ENCODE results near the gene RIBC2.
A peak's percentile ranks its signal among the peaks of the same experiment; 100 is the strongest.

RIBC2 gene

DNA sequence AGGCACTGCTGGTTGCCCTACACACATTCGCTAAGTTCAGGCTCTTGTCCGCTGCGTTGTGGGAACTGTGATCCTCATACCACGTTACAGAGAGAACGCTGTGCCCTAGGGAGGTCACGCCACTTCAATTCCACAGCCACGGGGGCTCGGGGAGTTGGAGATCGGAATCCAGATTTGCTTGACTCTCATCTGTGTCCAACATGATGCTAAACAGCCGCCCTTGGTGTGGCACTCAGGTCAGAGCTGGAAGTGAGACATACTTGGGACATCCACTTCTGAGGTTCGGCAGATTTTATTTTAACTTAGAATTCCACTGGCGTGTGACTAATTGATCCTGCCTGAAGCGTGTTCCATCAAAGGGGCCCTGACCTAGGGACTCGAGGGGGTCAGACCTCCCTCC, 41.7 kb downstream of the RIBC2 start:
- Histone ChIP-seq H3K9ac (ENCODE audit: low read length) (no peak overlapping the region), H3K4me3 (ENCODE audit: insufficient read depth in 1 of 2, low read depth in 1 of 2, low read length in 2 of 2) (no peak overlapping the region), H2BK15ac (ENCODE audit: low read depth, poor library complexity, severe bottlenecking) (no peak overlapping the region)

DNA sequence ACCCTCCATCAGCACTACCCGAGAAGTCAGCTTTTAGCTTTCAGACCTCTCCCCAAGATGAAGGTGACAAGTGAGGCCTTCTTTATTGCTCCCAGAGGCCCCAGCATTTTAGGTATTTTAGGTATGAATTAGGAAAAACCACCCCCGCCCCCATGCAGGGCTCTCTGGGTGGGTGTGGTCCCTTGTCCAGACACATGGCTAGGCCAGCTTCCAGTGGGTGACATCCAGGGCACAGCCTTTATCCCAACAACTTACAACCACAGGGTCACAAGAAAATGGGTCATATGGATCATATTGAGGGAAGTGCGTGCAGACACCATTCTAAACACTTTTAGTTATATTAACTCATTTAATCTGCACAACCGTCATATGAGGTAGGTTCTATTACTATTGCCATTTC, 42.1 kb downstream of the RIBC2 start:
- Histone ChIP-seq H2AFZ (ENCODE audit: low read depth, low read length) (no peak overlapping the region), H3K79me1 (replicated peaks; ENCODE audit: low read length, poor library complexity, severe bottlenecking) (no peaks in the 10 kb centered on the region), H3K18ac (ENCODE audit: low read depth in 1 of 2, low read length in 2 of 2) (no peak overlapping the region), H2BK12ac (ENCODE audit: low read length in 2 of 2) (no peak overlapping the region), H2AK5ac (ENCODE audit: low read length, severe bottlenecking) (no peak overlapping the region), H3K4me1 (ENCODE audit: control insufficient read depth, insufficient read depth, low read depth, low read length) (peaks cover 11% of the 10 kb centered on the region), H3K4me2 (ENCODE audit: low read length, poor library complexity, severe bottlenecking) (no peak overlapping the region), H3K4ac (ENCODE audit: low read depth in 1 of 2, low read length in 2 of 2) (no peak overlapping the region), H3K14ac (ENCODE audit: low read length in 2 of 2) (no peak overlapping the region), H2BK15ac (ENCODE audit: low read depth, poor library complexity, severe bottlenecking) (no peak overlapping the region), H2BK5ac (ENCODE audit: low read depth, low read length, poor library complexity, severe bottlenecking) (no peak overlapping the region), H3K27ac (ENCODE audit: low read length, poor library complexity, severe bottlenecking) (no peak overlapping the region), H3K9me3 (ENCODE audit: control insufficient read depth, low read length) (no peaks in the 10 kb centered on the region), H3K23ac (ENCODE audit: low read length in 2 of 2) (no peak overlapping the region), H4K8ac (ENCODE audit: low read length) (no peak overlapping the region), H4K91ac (ENCODE audit: low read length) (no peak overlapping the region), H3K4me3 (ENCODE audit: insufficient read depth in 1 of 2, low read depth in 1 of 2, low read length in 2 of 2) (no peak overlapping the region), H3K36me3 (ENCODE audit: control insufficient read depth in 1 of 2, insufficient read depth in 2 of 2, low read depth in 1 of 2, low read length in 2 of 2) (no peaks in the 10 kb centered on the region), H3K9ac (ENCODE audit: low read length) (no peak overlapping the region), H3K27me3 (ENCODE audit: control insufficient read depth in 1 of 2, insufficient read depth in 1 of 2, low read length in 2 of 2) (no peaks in the 10 kb centered on the region), H2BK120ac (ENCODE audit: low read depth, low read length) (no peak overlapping the region)
- no peak for DNase-seq
- WGBS, result 83% methylated on average over 2 of the region's 4 CpGs

More for the DNA sequence above, 41.7 kb downstream of the RIBC2 start:
- Histone ChIP-seq H3K36me3 (ENCODE audit: control insufficient read depth in 1 of 2, insufficient read depth in 2 of 2, low read depth in 1 of 2, low read length in 2 of 2) (no peaks in the 10 kb centered on the region), H3K4ac (ENCODE audit: low read depth in 1 of 2, low read length in 2 of 2) (no peak overlapping the region), H3K79me1 (replicated peaks; ENCODE audit: low read length, poor library complexity, severe bottlenecking) (no peaks in the 10 kb centered on the region), H4K91ac (ENCODE audit: low read length) (no peak overlapping the region), H2BK5ac (ENCODE audit: low read depth, low read length, poor library complexity, severe bottlenecking) (no peak overlapping the region), H3K4me1 (ENCODE audit: control insufficient read depth, insufficient read depth, low read depth, low read length) (peaks cover 10% of the 10 kb centered on the region), H3K4me2 (ENCODE audit: low read length, poor library complexity, severe bottlenecking) (no peak overlapping the region), H3K27me3 (ENCODE audit: control insufficient read depth in 1 of 2, insufficient read depth in 1 of 2, low read length in 2 of 2) (no peaks in the 10 kb centered on the region), H3K14ac (ENCODE audit: low read length in 2 of 2) (no peak overlapping the region), H2BK120ac (ENCODE audit: low read depth, low read length) (no peak overlapping the region), H3K18ac (ENCODE audit: low read depth in 1 of 2, low read length in 2 of 2) (no peak overlapping the region), H2BK12ac (ENCODE audit: low read length in 2 of 2) (no peak overlapping the region), H2AK5ac (ENCODE audit: low read length, severe bottlenecking) (no peak overlapping the region), H4K8ac (ENCODE audit: low read length) (peak overlapping the region; percentile 7), H3K27ac (ENCODE audit: low read length, poor library complexity, severe bottlenecking) (no peak overlapping the region), H3K23ac (ENCODE audit: low read length in 2 of 2) (no peak overlapping the region), H2AFZ (ENCODE audit: low read depth, low read length) (no peak overlapping the region), H3K9me3 (ENCODE audit: control insufficient read depth, low read length) (no peaks in the 10 kb centered on the region)
- DNase-seq, result no peak
- 48% methylated on average over 14 of the region's 14 CpGs for WGBS

DNA sequence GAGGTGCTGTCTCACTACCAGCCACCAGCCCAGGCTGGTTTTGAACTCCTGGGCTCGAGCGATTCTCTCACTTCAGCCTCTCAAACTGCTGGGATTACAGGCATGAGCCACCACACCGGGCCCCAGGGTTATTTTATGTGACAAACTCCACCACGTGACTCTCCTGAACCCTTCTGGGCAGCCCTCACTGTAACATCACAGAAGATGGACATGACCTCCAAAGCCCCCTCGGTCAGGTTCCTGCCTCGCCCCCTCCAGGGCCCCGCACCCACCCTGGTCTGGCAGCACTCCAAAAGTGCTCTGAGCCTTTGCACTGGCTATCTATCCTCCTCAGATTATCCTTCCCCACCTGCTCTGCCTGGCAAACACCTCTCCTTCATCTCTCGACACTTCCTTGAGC, 43.3 kb downstream of the RIBC2 start:
- Histone ChIP-seq H3K4me2 (ENCODE audit: low read length, poor library complexity, severe bottlenecking) (no peak overlapping the region), H2AK5ac (ENCODE audit: low read length, severe bottlenecking) (no peak overlapping the region), H3K18ac (ENCODE audit: low read depth in 1 of 2, low read length in 2 of 2) (no peak overlapping the region), H4K91ac (ENCODE audit: low read length) (no peak overlapping the region), H3K27ac (ENCODE audit: low read length, poor library complexity, severe bottlenecking) (no peak overlapping the region), H4K8ac (ENCODE audit: low read length) (no peak overlapping the region), H3K4me3 (ENCODE audit: insufficient read depth in 1 of 2, low read depth in 1 of 2, low read length in 2 of 2) (no peak overlapping the region), H2BK5ac (ENCODE audit: low read depth, low read length, poor library complexity, severe bottlenecking) (no peak overlapping the region), H2BK12ac (ENCODE audit: low read length in 2 of 2) (no peak overlapping the region), H3K36me3 (ENCODE audit: control insufficient read depth in 1 of 2, insufficient read depth in 2 of 2, low read depth in 1 of 2, low read length in 2 of 2) (no peaks in the 10 kb centered on the region), H3K4me1 (ENCODE audit: control insufficient read depth, insufficient read depth, low read depth, low read length) (peaks cover 10% of the 10 kb centered on the region), H3K14ac (ENCODE audit: low read length in 2 of 2) (no peak overlapping the region), H3K79me1 (replicated peaks; ENCODE audit: low read length, poor library complexity, severe bottlenecking) (no peaks in the 10 kb centered on the region), H3K9ac (ENCODE audit: low read length) (no peak overlapping the region), H3K4ac (ENCODE audit: low read depth in 1 of 2, low read length in 2 of 2) (no peak overlapping the region), H3K27me3 (ENCODE audit: control insufficient read depth in 1 of 2, insufficient read depth in 1 of 2, low read length in 2 of 2) (no peaks in the 10 kb centered on the region), H2AFZ (ENCODE audit: low read depth, low read length) (no peak overlapping the region), H2BK15ac (ENCODE audit: low read depth, poor library complexity, severe bottlenecking) (no peak overlapping the region), H3K23ac (ENCODE audit: low read length in 2 of 2) (no peak overlapping the region), H2BK120ac (ENCODE audit: low read depth, low read length) (no peak overlapping the region), H3K9me3 (ENCODE audit: control insufficient read depth, low read length) (no peaks in the 10 kb centered on the region)
- DNase-seq, result no peak
- WGBS, result 91% methylated on average over 8 of the region's 8 CpGs

DNA sequence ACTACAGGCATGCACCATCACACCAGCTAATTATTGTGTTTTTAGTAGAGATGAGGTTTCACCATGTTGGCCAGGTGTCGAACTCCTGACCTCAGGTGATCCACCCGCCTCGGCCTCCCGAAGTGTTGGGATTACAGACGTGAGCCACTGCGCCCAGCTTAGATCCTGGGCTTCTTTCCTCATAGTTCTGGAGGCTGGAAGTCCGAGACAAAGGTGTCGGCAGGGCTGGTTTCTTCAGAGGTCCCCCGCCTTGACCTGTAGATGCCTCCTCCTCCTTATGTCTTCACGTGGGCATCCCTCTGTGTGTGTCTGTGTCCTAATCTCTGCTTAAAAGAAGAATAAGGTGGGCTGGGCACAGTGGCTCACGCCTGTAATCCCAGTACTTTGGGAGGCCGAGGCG, 45.0 kb downstream of the RIBC2 start:
- WGBS, result 97% methylated on average over 13 of the region's 13 CpGs
- H3K27me3 ChIP-seq (ENCODE audit: control insufficient read depth in 1 of 2, insufficient read depth in 1 of 2, low read length in 2 of 2), result no peaks in the 10 kb centered on the region

More for the DNA sequence above, 45.0 kb downstream of the RIBC2 start:
- Histone ChIP-seq H3K23ac (ENCODE audit: low read length in 2 of 2) (no peak overlapping the region), H4K91ac (ENCODE audit: low read length) (no peak overlapping the region), H3K4me2 (ENCODE audit: low read length, poor library complexity, severe bottlenecking) (no peak overlapping the region), H3K36me3 (ENCODE audit: control insufficient read depth in 1 of 2, insufficient read depth in 2 of 2, low read depth in 1 of 2, low read length in 2 of 2) (no peaks in the 10 kb centered on the region), H2BK5ac (ENCODE audit: low read depth, low read length, poor library complexity, severe bottlenecking) (no peak overlapping the region), H3K9ac (ENCODE audit: low read length) (no peak overlapping the region), H2BK12ac (ENCODE audit: low read length in 2 of 2) (peak overlapping the region in 1 of 2 experiments; percentile 30), H2BK15ac (ENCODE audit: low read depth, poor library complexity, severe bottlenecking) (no peak overlapping the region), H4K8ac (ENCODE audit: low read length) (no peak overlapping the region), H3K4me1 (ENCODE audit: control insufficient read depth, insufficient read depth, low read depth, low read length) (peaks cover 3% of the 10 kb centered on the region), H2AK5ac (ENCODE audit: low read length, severe bottlenecking) (no peak overlapping the region), H3K4me3 (ENCODE audit: insufficient read depth in 1 of 2, low read depth in 1 of 2, low read length in 2 of 2) (no peak overlapping the region), H3K4ac (ENCODE audit: low read depth in 1 of 2, low read length in 2 of 2) (no peak overlapping the region), H3K79me1 (replicated peaks; ENCODE audit: low read length, poor library complexity, severe bottlenecking) (no peaks in the 10 kb centered on the region), H3K14ac (ENCODE audit: low read length in 2 of 2) (no peak overlapping the region), H2AFZ (ENCODE audit: low read depth, low read length) (no peak overlapping the region), H3K27ac (ENCODE audit: low read length, poor library complexity, severe bottlenecking) (no peak overlapping the region), H3K18ac (ENCODE audit: low read depth in 1 of 2, low read length in 2 of 2) (no peak overlapping the region), H3K9me3 (ENCODE audit: control insufficient read depth, low read length) (no peaks in the 10 kb centered on the region), H2BK120ac (ENCODE audit: low read depth, low read length) (no peak overlapping the region)
- no peak for DNase-seq
